SK-N-SH (cell line): Measurements from ENCODE around the gene INPP5A. TPM values are rescaled to one million over a fixed set of nuclear protein-coding genes. Genes with fewer than 3 reads are reported as not detected.

ENCODE experiments used
- CTCF ChIA-PET: fragments of 300-600, 350-600 bp; formaldehyde crosslinking; extraction: SDS; loops from one replicate; lab custom pipeline; 2021; lab: Yijun Ruan, JAX
- POLR2A ChIA-PET: fragments of 350-600 bp; sonication (Branson Sonifier 250); formaldehyde crosslinking; extraction: SDS; loops from one replicate; lab custom pipeline; 2020; ENCODE audit warnings: antibody characterized with exemption, inconsistent platforms; lab: Yijun Ruan, JAX
- DNase-seq: peaks from one replicate; pipeline ENCODE4 v3.0.0; 2012
- H2AFZ ChIP-seq: fragments of 200-600 bp; sonication (generic); 2 replicates; pipeline ENCODE4 v1.8.1; 2016; ENCODE audit warnings: antibody characterized with exemption, mild to moderate bottlenecking, low read depth
- H3F3A ChIP-seq: fragments of 200-600 bp; sonication (generic); replicated peaks from 2 replicates; pipeline ENCODE3; 2016; ENCODE audit warnings: antibody characterized with exemption, mild to moderate bottlenecking; ENCODE audit not compliant: insufficient read depth
- H3K27ac ChIP-seq, 2 experiments: fragments of 200-500 bp in 1 of 2; fragments of 200-600 bp in 1 of 2; sonication (Bioruptor generic) in 1 of 2; sonication (generic), shearing (Covaris generic) in 1 of 2; 2 replicates each; pipeline versions ENCODE4 v1.5.1 to v1.6.1; 2014 to 2016; ENCODE audit warnings: low read depth in 2 of 2, inconsistent platforms in 1 of 2, low read length in 1 of 2, mild to moderate bottlenecking in 1 of 2, mixed read lengths in 1 of 2
- H3K27me3 ChIP-seq: fragments of 200-600 bp; sonication (generic), shearing (Covaris generic); 2 replicates; pipeline ENCODE4 v1.6.1; 2016; ENCODE audit warnings: mixed run types; ENCODE audit not compliant: insufficient read depth
- H3K36me3 ChIP-seq, 2 experiments: fragments of 200-500 bp in 1 of 2; fragments of 200-600 bp in 1 of 2; sonication (Bioruptor generic) in 1 of 2; sonication (generic) in 1 of 2; replicated peaks in 1 of 2; 2 replicates each; pipeline versions ENCODE3 to v1.5.1; 2014 to 2016; ENCODE audit warnings: low read length in 1 of 2, mild to moderate bottlenecking in 1 of 2; ENCODE audit not compliant: insufficient read depth in 2 of 2, control insufficient read depth in 1 of 2
- H3K4me1 ChIP-seq, 2 experiments: fragments of 200-500 bp in 1 of 2; fragments of 200-600 bp in 1 of 2; sonication (Bioruptor generic) in 1 of 2; sonication (generic), shearing (Covaris generic) in 1 of 2; 2 replicates each; pipeline versions ENCODE4 v1.5.1 to v1.6.1; 2014 to 2016; ENCODE audit warnings: low read depth in 1 of 2, low read length in 1 of 2, mixed run types in 1 of 2; ENCODE audit not compliant: insufficient read depth in 2 of 2, control insufficient read depth in 1 of 2
- H3K4me2 ChIP-seq: fragments of 200-600 bp; sonication (generic), shearing (Covaris generic); 2 replicates; pipeline ENCODE4 v1.6.1; 2017; ENCODE audit warnings: mixed run types
- H3K4me3 ChIP-seq, 2 experiments: fragments of 200-500 bp in 1 of 2; fragments of 200-600 bp in 1 of 2; sonication (Bioruptor generic) in 1 of 2; sonication (generic), shearing (Covaris generic) in 1 of 2; 2 replicates each; pipeline versions ENCODE4 v1.5.1 to v1.8.1; 2014 to 2016; ENCODE audit warnings: low read depth in 2 of 2, inconsistent platforms in 1 of 2, low read length in 1 of 2, mild to moderate bottlenecking in 1 of 2, mixed read lengths in 1 of 2, moderate library complexity in 1 of 2
- H3K79me2 ChIP-seq: fragments of 200-600 bp; sonication (generic); 2 replicates; pipeline ENCODE4 v1.8.1; 2017; ENCODE audit warnings: mild to moderate bottlenecking; ENCODE audit not compliant: insufficient read depth
- H3K9ac ChIP-seq: fragments of 200-600 bp; sonication (generic); 2 replicates; pipeline ENCODE4 v1.6.1; 2017; ENCODE audit warnings: mixed run types
- H3K9me2 ChIP-seq: fragments of 200-600 bp; sonication (generic); 2 replicates; pipeline ENCODE4 v1.6.1; 2017; ENCODE audit warnings: mixed run types
- H3K9me3 ChIP-seq: fragments of 200-600 bp; sonication (generic); 2 replicates; pipeline ENCODE4 v1.6.1; 2017; ENCODE audit warnings: mixed run types, mild to moderate bottlenecking, moderate library complexity
- H4K20me1 ChIP-seq: fragments of 200-600 bp; sonication (generic); 2 replicates; pipeline ENCODE4 v1.6.1; 2017; ENCODE audit warnings: mild to moderate bottlenecking, mixed run types; ENCODE audit not compliant: insufficient read depth
- CHD2 ChIP-seq: fragments of 150-350 bp; IDR thresholded peaks from 2 replicates; pipeline ENCODE4 v1.6.1; 2018; ENCODE audit warnings: low read length; ENCODE audit not compliant: partially characterized antibody
- CTCF ChIP-seq: fragments of 200-600 bp; sonication (generic); IDR thresholded peaks from 2 replicates; pipeline ENCODE4 v1.6.1; 2017; ENCODE audit warnings: antibody characterized with exemption, mild to moderate bottlenecking, moderate library complexity
- ELF1 ChIP-seq: IDR thresholded peaks from 2 replicates; pipeline ENCODE4 v1.4.0; 2012
- JUND ChIP-seq: IDR thresholded peaks from 2 replicates; pipeline ENCODE4 v1.4.0; 2012
- MEF2A ChIP-seq: IDR thresholded peaks from 2 replicates; pipeline ENCODE4 v1.4.0; 2012; ENCODE audit warnings: low read depth, borderline replicate concordance
- NFIC ChIP-seq: IDR thresholded peaks from 2 replicates; pipeline ENCODE4 v1.4.0; 2012; ENCODE audit warnings: borderline replicate concordance
- NRF1 ChIP-seq: IDR thresholded peaks from 2 replicates; pipeline ENCODE4 v1.6.1; 2012; ENCODE audit warnings: low read depth, mild to moderate bottlenecking, low read length
- PBX3 ChIP-seq: IDR thresholded peaks from 2 replicates; pipeline ENCODE4; 2012
- POLR2AphosphoS5 ChIP-seq: IDR thresholded peaks from 2 replicates; pipeline ENCODE4 v1.6.1; 2012; ENCODE audit warnings: low read depth, low read length
- RAD21 ChIP-seq: IDR thresholded peaks from 2 replicates; pipeline ENCODE4 v1.6.1; 2012; ENCODE audit warnings: mild to moderate bottlenecking, low read length
- RCOR1 ChIP-seq: fragments of 150-350 bp; IDR thresholded peaks from 2 replicates; pipeline ENCODE4 v1.6.1; 2017; ENCODE audit warnings: antibody characterized with exemption, low read length
- RFX5 ChIP-seq: IDR thresholded peaks from 2 replicates; pipeline ENCODE4 v1.6.1; 2012; ENCODE audit warnings: mild to moderate bottlenecking, improper control_type of control experiment, low read length
- SMC3 ChIP-seq: IDR thresholded peaks from 2 replicates; pipeline ENCODE4 v1.6.1; 2012; ENCODE audit warnings: low read depth, low read length, improper control_type of control experiment
- TCF12 ChIP-seq: IDR thresholded peaks from 2 replicates; pipeline ENCODE4 v1.4.0; 2012
- TEAD4 ChIP-seq: IDR thresholded peaks from 2 replicates; pipeline ENCODE4 v1.4.0; 2012; ENCODE audit warnings: mild to moderate bottlenecking, borderline replicate concordance; ENCODE audit not compliant: insufficient read depth
- USF1 ChIP-seq: IDR thresholded peaks from 2 replicates; pipeline ENCODE4 v1.4.0; 2012; ENCODE audit warnings: low read depth, borderline replicate concordance
- USF2 ChIP-seq: fragments of 150-350 bp; IDR thresholded peaks from 2 replicates; pipeline ENCODE4 v1.6.1; 2017; ENCODE audit warnings: antibody characterized with exemption, low read length, low read depth, borderline replicate concordance
- YY1 ChIP-seq: IDR thresholded peaks from 2 replicates; pipeline ENCODE4 v1.4.0; 2012; ENCODE audit warnings: low read depth, mild to moderate bottlenecking
- ZBTB33 ChIP-seq: IDR thresholded peaks from 2 replicates; pipeline ENCODE4 v1.4.0; 2012; ENCODE audit warnings: low read depth, borderline replicate concordance
- WGBS: methylation state at CpG from one replicate; pipeline ENCODE4 v1.1.6; 2017; ENCODE audit warnings: low lambda C conversion rate; 5-methylcytosine and 5-hydroxymethylcytosine counted together
- polyA plus RNA-seq, 3 experiments: library from polyadenylated mRNA; depleted of rRNA; stranded (reverse); fragments of >200 nt; gene quantifications; 2 replicates each; pipeline ENCODE4 v1.2.3, GENCODE V29; 2012

The INPP5A gene
- polyA plus RNA-seq, 1 of the 3 experiments (the other 2 are of a cell fraction) = 12.0 TPM

- CTCF ChIA-PET = no interaction called here
- WGBS = 92% methylated on average over 6 of the region's 15 CpGs
Observed at GRCh38 chr10:132707776-132708171, 170.2 kb downstream of the INPP5A start.

GRCh38 chr10:132708441-132708840 is 170.9 kb downstream of the INPP5A start:
- Histone ChIP-seq H4K20me1 (no peaks in the 10 kb centered on the region), H3K9me3 (peaks cover 6% of the 10 kb centered on the region; the same call in 1 of the 2 replicates), H3K4me1 (no peaks in the 10 kb centered on the region), H3F3A (no peaks in the 10 kb centered on the region), H3K9ac (no peak overlapping the region), H3K79me2 (no peaks in the 10 kb centered on the region), H3K9me2 (no peaks in the 10 kb centered on the region), H3K4me2 (no peak overlapping the region), H2AFZ (no peak overlapping the region), H3K27me3 (no peaks in the 10 kb centered on the region), H3K27ac (no peak overlapping the region), H3K4me3 (no peak overlapping the region), H3K36me3 (peaks cover 0 to 4% of the 10 kb centered on the region in 2 experiments)
- ChIA-PET POLR2A (no interaction called here), CTCF (interaction anchor here (1.7 kb wide), 1 partner anchor 435 kb away, joined by 3 read pairs; no protein-coding TSS in a partner anchor)
- WGBS = 93% methylated on average over 15 of the region's 15 CpGs
- DNase-seq = no peak
- TF ChIP-seq RCOR1 (no peak), CTCF (no peak), PBX3 (no peak), ELF1 (no peak), NFIC (no peak), JUND (no peak), SMC3 (no peak), MEF2A (no peak), CHD2 (no peak), USF2 (no peak)

More at GRCh38 chr10:132707776-132708171, 170.2 kb downstream of the INPP5A start:
- Histone ChIP-seq H3K27me3 (no peaks in the 10 kb centered on the region), H3K36me3 (peaks cover 0 to 4% of the 10 kb centered on the region in 2 experiments), H4K20me1 (no peaks in the 10 kb centered on the region), H3K27ac (no peak overlapping the region), H3K4me1 (no peaks in the 10 kb centered on the region), H3K79me2 (no peaks in the 10 kb centered on the region), H3K9ac (no peak overlapping the region), H3K9me3 (peaks cover 6% of the 10 kb centered on the region; the same call in 1 of the 2 replicates), H3F3A (no peaks in the 10 kb centered on the region), H3K4me2 (no peak overlapping the region), H3K9me2 (no peaks in the 10 kb centered on the region), H3K4me3 (no peak overlapping the region), H2AFZ (no peak overlapping the region)
- DNase-seq = no peak
- POLR2A ChIA-PET = no interaction called here
- TF ChIP-seq RFX5 = no peak
- no peak for TF ChIP-seq NFIC
- no peak for TF ChIP-seq ZBTB33
- no peak for TF ChIP-seq NRF1
- TF ChIP-seq YY1 = no peak
- TF ChIP-seq TCF12 = no peak
- TF ChIP-seq POLR2AphosphoS5 = no peak
- no peak for TF ChIP-seq PBX3
- TF ChIP-seq TEAD4 = no peak
- TF ChIP-seq USF1 = no peak
- no peak for TF ChIP-seq RAD21
